ENCODE measurements around the gene SSPN. TPM values are rescaled to one million over a fixed set of nuclear protein-coding genes. Genes with fewer than 3 reads are reported as not detected.

The SSPN gene
- total RNA-seq, 1 experiment from 2014 or later: 1.8 TPM

DNA sequence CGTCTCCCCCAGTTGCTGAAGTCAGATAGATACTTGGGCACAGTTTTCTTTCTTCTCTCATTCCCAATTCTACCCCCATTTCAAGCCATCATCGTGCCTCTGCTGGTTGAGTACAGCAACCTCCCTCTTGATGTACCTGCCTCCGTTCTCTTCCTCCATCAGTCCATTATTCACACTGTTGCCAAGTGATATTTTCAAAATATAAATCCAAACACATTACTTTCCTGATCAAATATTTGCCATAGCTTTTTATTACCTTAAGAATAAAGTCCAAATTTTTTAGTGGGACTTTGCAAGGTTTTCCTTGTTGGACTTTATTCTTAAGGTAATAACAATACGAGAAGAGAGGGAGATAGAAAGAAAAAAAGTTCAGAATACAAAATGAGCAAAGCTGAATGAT, 18.6 kb upstream of the SSPN start (continued):
- no peak for TF ChIP-seq JAZF1 (CRISPR knock-in tag; IDR thresholded peaks at IDR 0.05)
- TF ChIP-seq, protein P1, sequence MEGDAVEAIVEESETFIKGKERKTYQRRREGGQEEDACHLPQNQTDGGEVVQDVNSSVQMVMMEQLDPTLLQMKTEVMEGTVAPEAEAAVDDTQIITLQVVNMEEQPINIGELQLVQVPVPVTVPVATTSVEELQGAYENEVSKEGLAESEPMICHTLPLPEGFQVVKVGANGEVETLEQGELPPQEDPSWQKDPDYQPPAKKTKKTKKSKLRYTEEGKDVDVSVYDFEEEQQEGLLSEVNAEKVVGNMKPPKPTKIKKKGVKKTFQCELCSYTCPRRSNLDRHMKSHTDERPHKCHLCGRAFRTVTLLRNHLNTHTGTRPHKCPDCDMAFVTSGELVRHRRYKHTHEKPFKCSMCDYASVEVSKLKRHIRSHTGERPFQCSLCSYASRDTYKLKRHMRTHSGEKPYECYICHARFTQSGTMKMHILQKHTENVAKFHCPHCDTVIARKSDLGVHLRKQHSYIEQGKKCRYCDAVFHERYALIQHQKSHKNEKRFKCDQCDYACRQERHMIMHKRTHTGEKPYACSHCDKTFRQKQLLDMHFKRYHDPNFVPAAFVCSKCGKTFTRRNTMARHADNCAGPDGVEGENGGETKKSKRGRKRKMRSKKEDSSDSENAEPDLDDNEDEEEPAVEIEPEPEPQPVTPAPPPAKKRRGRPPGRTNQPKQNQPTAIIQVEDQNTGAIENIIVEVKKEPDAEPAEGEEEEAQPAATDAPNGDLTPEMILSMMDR (IDR thresholded peaks at IDR 0.05): no peak

DNA sequence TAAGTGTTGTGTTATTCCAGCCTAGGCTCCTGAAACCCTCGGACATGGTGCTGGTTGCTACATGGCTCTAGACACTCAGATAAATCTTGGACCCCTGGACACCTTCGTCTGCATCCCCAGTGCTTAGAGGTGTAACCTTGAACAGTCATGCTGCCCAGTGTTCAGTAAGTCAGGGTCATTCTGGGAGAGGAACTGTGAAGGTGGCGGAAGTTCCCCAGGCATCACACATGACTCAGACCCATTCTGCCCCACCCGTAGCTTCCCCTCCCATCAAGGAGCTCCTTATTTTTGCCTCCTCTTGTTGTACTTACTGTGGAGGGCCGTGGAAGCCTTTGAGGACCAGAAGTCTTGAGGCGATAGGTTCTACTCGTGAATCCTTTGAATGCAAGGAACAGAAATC, 18.1 kb upstream of the SSPN start:
- ATAC-seq: no peak
- CTCF ChIA-PET: no interaction called here
- Mint-ChIP-seq H3K4me3 (no peak overlapping the region), H3K36me3 (no peaks in the 10 kb centered on the region), H3K27me3 (ENCODE audit: low read depth) (peaks cover 4% of the 10 kb centered on the region), H3K9me3 (no peaks in the 10 kb centered on the region), H3K4me1 (no peaks in the 10 kb centered on the region), H3K27ac (no peak overlapping the region)
- no peak for DNase-seq (ENCODE audit: low spot score)
- TF ChIP-seq GTF2I (CRISPR knock-in tag; conservative IDR thresholded peaks at IDR 0.05): no peak
- TF ChIP-seq, protein P2, sequence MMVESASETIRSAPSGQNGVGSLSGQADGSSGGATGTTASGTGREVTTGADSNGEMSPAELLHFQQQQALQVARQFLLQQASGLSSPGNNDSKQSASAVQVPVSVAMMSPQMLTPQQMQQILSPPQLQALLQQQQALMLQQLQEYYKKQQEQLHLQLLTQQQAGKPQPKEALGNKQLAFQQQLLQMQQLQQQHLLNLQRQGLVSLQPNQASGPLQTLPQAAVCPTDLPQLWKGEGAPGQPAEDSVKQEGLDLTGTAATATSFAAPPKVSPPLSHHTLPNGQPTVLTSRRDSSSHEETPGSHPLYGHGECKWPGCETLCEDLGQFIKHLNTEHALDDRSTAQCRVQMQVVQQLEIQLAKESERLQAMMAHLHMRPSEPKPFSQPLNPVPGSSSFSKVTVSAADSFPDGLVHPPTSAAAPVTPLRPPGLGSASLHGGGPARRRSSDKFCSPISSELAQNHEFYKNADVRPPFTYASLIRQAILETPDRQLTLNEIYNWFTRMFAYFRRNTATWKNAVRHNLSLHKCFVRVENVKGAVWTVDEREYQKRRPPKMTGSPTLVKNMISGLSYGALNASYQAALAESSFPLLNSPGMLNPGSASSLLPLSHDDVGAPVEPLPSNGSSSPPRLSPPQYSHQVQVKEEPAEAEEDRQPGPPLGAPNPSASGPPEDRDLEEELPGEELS (CRISPR knock-in tag; IDR thresholded peaks at IDR 0.05): no peak
- no peak for TF ChIP-seq ZNF219 (CRISPR knock-in tag; IDR thresholded peaks at IDR 0.05; ENCODE audit: borderline replicate concordance)
- TF ChIP-seq RORB (CRISPR knock-in tag; IDR thresholded peaks at IDR 0.05): no peak
- TF ChIP-seq NR3C1 (CRISPR knock-in tag; conservative IDR thresholded peaks at IDR 0.05; ENCODE audit: low read depth): no peak
- TF ChIP-seq SMAD3 (CRISPR knock-in tag; IDR thresholded peaks at IDR 0.05; ENCODE audit: borderline replicate concordance): no peak
- TF ChIP-seq CREB1 (CRISPR knock-in tag; IDR thresholded peaks at IDR 0.05): no peak
- TF ChIP-seq, protein P3, sequence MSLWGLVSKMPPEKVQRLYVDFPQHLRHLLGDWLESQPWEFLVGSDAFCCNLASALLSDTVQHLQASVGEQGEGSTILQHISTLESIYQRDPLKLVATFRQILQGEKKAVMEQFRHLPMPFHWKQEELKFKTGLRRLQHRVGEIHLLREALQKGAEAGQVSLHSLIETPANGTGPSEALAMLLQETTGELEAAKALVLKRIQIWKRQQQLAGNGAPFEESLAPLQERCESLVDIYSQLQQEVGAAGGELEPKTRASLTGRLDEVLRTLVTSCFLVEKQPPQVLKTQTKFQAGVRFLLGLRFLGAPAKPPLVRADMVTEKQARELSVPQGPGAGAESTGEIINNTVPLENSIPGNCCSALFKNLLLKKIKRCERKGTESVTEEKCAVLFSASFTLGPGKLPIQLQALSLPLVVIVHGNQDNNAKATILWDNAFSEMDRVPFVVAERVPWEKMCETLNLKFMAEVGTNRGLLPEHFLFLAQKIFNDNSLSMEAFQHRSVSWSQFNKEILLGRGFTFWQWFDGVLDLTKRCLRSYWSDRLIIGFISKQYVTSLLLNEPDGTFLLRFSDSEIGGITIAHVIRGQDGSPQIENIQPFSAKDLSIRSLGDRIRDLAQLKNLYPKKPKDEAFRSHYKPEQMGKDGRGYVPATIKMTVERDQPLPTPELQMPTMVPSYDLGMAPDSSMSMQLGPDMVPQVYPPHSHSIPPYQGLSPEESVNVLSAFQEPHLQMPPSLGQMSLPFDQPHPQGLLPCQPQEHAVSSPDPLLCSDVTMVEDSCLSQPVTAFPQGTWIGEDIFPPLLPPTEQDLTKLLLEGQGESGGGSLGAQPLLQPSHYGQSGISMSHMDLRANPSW (CRISPR knock-in tag; conservative IDR thresholded peaks at IDR 0.05; ENCODE audit: low read depth): no peak
- TF ChIP-seq, protein P4, sequence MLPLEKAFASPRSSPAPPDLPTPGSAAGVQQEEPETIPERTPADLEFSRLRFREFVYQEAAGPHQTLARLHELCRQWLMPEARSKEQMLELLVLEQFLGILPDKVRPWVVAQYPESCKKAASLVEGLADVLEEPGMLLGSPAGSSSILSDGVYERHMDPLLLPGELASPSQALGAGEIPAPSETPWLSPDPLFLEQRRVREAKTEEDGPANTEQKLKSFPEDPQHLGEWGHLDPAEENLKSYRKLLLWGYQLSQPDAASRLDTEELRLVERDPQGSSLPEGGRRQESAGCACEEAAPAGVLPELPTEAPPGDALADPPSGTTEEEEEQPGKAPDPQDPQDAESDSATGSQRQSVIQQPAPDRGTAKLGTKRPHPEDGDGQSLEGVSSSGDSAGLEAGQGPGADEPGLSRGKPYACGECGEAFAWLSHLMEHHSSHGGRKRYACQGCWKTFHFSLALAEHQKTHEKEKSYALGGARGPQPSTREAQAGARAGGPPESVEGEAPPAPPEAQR (CRISPR knock-in tag; IDR thresholded peaks at IDR 0.05): no peak
- TF ChIP-seq CBFB (CRISPR knock-in tag; IDR thresholded peaks at IDR 0.05; ENCODE audit: low read depth): no peak
- TF ChIP-seq, protein P5, sequence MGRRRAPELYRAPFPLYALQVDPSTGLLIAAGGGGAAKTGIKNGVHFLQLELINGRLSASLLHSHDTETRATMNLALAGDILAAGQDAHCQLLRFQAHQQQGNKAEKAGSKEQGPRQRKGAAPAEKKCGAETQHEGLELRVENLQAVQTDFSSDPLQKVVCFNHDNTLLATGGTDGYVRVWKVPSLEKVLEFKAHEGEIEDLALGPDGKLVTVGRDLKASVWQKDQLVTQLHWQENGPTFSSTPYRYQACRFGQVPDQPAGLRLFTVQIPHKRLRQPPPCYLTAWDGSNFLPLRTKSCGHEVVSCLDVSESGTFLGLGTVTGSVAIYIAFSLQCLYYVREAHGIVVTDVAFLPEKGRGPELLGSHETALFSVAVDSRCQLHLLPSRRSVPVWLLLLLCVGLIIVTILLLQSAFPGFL (CRISPR knock-in tag; IDR thresholded peaks at IDR 0.05; ENCODE audit: borderline replicate concordance): no peak
- TF ChIP-seq, protein P6, sequence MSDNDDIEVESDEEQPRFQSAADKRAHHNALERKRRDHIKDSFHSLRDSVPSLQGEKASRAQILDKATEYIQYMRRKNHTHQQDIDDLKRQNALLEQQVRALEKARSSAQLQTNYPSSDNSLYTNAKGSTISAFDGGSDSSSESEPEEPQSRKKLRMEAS (CRISPR knock-in tag; IDR thresholded peaks at IDR 0.05): no peak
- TF ChIP-seq NR1H2 (CRISPR knock-in tag; IDR thresholded peaks at IDR 0.05): no peak
- TF ChIP-seq SP1 (CRISPR knock-in tag; conservative IDR thresholded peaks at IDR 0.05): no peak
- TF ChIP-seq ZNF232 (CRISPR knock-in tag; IDR thresholded peaks at IDR 0.05): no peak
- TF ChIP-seq, protein P7, sequence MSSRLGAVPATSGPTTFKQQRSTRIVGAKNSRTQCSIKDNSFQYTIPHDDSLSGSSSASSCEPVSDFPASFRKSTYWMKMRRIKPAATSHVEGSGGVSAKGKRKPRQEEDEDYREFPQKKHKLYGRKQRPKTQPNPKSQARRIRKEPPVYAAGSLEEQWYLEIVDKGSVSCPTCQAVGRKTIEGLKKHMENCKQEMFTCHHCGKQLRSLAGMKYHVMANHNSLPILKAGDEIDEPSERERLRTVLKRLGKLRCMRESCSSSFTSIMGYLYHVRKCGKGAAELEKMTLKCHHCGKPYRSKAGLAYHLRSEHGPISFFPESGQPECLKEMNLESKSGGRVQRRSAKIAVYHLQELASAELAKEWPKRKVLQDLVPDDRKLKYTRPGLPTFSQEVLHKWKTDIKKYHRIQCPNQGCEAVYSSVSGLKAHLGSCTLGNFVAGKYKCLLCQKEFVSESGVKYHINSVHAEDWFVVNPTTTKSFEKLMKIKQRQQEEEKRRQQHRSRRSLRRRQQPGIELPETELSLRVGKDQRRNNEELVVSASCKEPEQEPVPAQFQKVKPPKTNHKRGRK (CRISPR knock-in tag; IDR thresholded peaks at IDR 0.05; ENCODE audit: borderline replicate concordance): no peak
- TF ChIP-seq, protein P8, sequence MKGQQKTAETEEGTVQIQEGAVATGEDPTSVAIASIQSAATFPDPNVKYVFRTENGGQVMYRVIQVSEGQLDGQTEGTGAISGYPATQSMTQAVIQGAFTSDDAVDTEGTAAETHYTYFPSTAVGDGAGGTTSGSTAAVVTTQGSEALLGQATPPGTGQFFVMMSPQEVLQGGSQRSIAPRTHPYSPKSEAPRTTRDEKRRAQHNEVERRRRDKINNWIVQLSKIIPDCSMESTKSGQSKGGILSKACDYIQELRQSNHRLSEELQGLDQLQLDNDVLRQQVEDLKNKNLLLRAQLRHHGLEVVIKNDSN (CRISPR knock-in tag; IDR thresholded peaks at IDR 0.05): no peak
- POLR2A ChIA-PET: no interaction called here
